ENCODE measurements around the gene FAM168B.

FAM168B gene

GRCh38 chr2:131031431-131031841, 61.8 kb downstream of the FAM168B start:
- Histone ChIP-seq H3K79me2 (ENCODE audit: control insufficient read depth, insufficient read depth, low read length, unreplicated experiment) (no peaks in the 10 kb centered on the region), H2AFZ (ENCODE audit: low read length, unreplicated experiment) (no peak overlapping the region), H3K27ac (ENCODE audit: low read depth, low read length) (no peak overlapping the region), H3K27me3 (ENCODE audit: insufficient read depth, low read length) (peaks cover 18% of the 10 kb centered on the region; the same call in 1 of the 2 replicates), H3K36me3 (ENCODE audit: insufficient read depth, low read length) (no peaks in the 10 kb centered on the region), H3K4me3 (ENCODE audit: low read depth, low read length) (no peak overlapping the region), H3K4me1 (ENCODE audit: control insufficient read depth, insufficient read depth, low read length, unreplicated experiment) (peaks cover 8% of the 10 kb centered on the region)

GRCh38 chr2:131030478-131030971, 62.7 kb downstream of the FAM168B start:
- no peak overlapping the region for H2AFZ ChIP-seq (ENCODE audit: low read length, unreplicated experiment)
- H3K79me2 ChIP-seq (ENCODE audit: control insufficient read depth, insufficient read depth, low read length, unreplicated experiment) = no peaks in the 10 kb centered on the region
- H3K27ac ChIP-seq (ENCODE audit: low read depth, low read length) = no peak overlapping the region
- peaks cover 18% of the 10 kb centered on the region; the same call in 1 of the 2 replicates for H3K27me3 ChIP-seq (ENCODE audit: insufficient read depth, low read length)
- H3K4me3 ChIP-seq (ENCODE audit: low read depth, low read length) = no peak overlapping the region
- H3K4me1 ChIP-seq (ENCODE audit: control insufficient read depth, insufficient read depth, low read length, unreplicated experiment) = peaks cover 6% of the 10 kb centered on the region
- H3K36me3 ChIP-seq (ENCODE audit: insufficient read depth, low read length) = no peaks in the 10 kb centered on the region

- Histone ChIP-seq H3K27ac (ENCODE audit: low read depth, low read length) (no peak overlapping the region), H3K79me2 (ENCODE audit: control insufficient read depth, insufficient read depth, low read length, unreplicated experiment) (no peaks in the 10 kb centered on the region), H2AFZ (ENCODE audit: low read length, unreplicated experiment) (no peak overlapping the region), H3K27me3 (ENCODE audit: insufficient read depth, low read length) (peaks cover 18% of the 10 kb centered on the region; the same call in 1 of the 2 replicates), H3K36me3 (ENCODE audit: insufficient read depth, low read length) (no peaks in the 10 kb centered on the region), H3K4me1 (ENCODE audit: control insufficient read depth, insufficient read depth, low read length, unreplicated experiment) (peaks cover 5% of the 10 kb centered on the region), H3K4me3 (ENCODE audit: low read depth, low read length) (no peak overlapping the region)
These were observed 63.4 kb downstream of the FAM168B start for GRCh38 chr2:131029812-131030211.

GRCh38 chr2:131027566-131028528, 65.4 kb downstream of the FAM168B start:
- no peak overlapping the region for H2AFZ ChIP-seq (ENCODE audit: low read length, unreplicated experiment)
- no peaks in the 10 kb centered on the region for H3K36me3 ChIP-seq (ENCODE audit: insufficient read depth, low read length)
- peaks cover 11% of the 10 kb centered on the region; the same call in 1 of the 2 replicates for H3K27me3 ChIP-seq (ENCODE audit: insufficient read depth, low read length)
- H3K79me2 ChIP-seq (ENCODE audit: control insufficient read depth, insufficient read depth, low read length, unreplicated experiment) = no peaks in the 10 kb centered on the region
- H3K27ac ChIP-seq (ENCODE audit: low read depth, low read length) = no peak overlapping the region
- no peaks in the 10 kb centered on the region for H3K4me1 ChIP-seq (ENCODE audit: control insufficient read depth, insufficient read depth, low read length, unreplicated experiment)
- H3K4me3 ChIP-seq (ENCODE audit: low read depth, low read length) = no peak overlapping the region

- no peaks in the 10 kb centered on the region for H3K79me2 ChIP-seq (ENCODE audit: control insufficient read depth, insufficient read depth, low read length, unreplicated experiment)
- no peak overlapping the region for H2AFZ ChIP-seq (ENCODE audit: low read length, unreplicated experiment)
- H3K36me3 ChIP-seq (ENCODE audit: insufficient read depth, low read length) = no peaks in the 10 kb centered on the region
- H3K4me3 ChIP-seq (ENCODE audit: low read depth, low read length) = no peak overlapping the region
- no peaks in the 10 kb centered on the region for H3K4me1 ChIP-seq (ENCODE audit: control insufficient read depth, insufficient read depth, low read length, unreplicated experiment)
- peaks cover 15% of the 10 kb centered on the region; the same call in 1 of the 2 replicates for H3K27me3 ChIP-seq (ENCODE audit: insufficient read depth, low read length)
- no peak overlapping the region for H3K27ac ChIP-seq (ENCODE audit: low read depth, low read length)
These were observed 66.3 kb downstream of the FAM168B start for GRCh38 chr2:131026919-131027318.

GRCh38 chr2:131023758-131024157, 69.5 kb downstream of the FAM168B start:
- H3K36me3 ChIP-seq (ENCODE audit: insufficient read depth, low read length) = no peaks in the 10 kb centered on the region
- H2AFZ ChIP-seq (ENCODE audit: low read length, unreplicated experiment) = no peak overlapping the region

GRCh38 chr2:131022731-131023130, 70.5 kb downstream of the FAM168B start:
- no peaks in the 10 kb centered on the region for H3K36me3 ChIP-seq (ENCODE audit: insufficient read depth, low read length)
- no peak overlapping the region for H2AFZ ChIP-seq (ENCODE audit: low read length, unreplicated experiment)
- peaks cover 2% of the 10 kb centered on the region for H3K4me1 ChIP-seq (ENCODE audit: control insufficient read depth, insufficient read depth, low read length, unreplicated experiment)
- H3K27ac ChIP-seq (ENCODE audit: low read depth, low read length) = no peak overlapping the region
- no peaks in the 10 kb centered on the region for H3K79me2 ChIP-seq (ENCODE audit: control insufficient read depth, insufficient read depth, low read length, unreplicated experiment)
- no peak overlapping the region for H3K4me3 ChIP-seq (ENCODE audit: low read depth, low read length)
- H3K27me3 ChIP-seq (ENCODE audit: insufficient read depth, low read length) = peaks cover 20% of the 10 kb centered on the region; the same call in 1 of the 2 replicates

More at GRCh38 chr2:131023758-131024157, 69.5 kb downstream of the FAM168B start:
- no peaks in the 10 kb centered on the region for H3K4me1 ChIP-seq (ENCODE audit: control insufficient read depth, insufficient read depth, low read length, unreplicated experiment)
- H3K4me3 ChIP-seq (ENCODE audit: low read depth, low read length) = no peak overlapping the region
- H3K27me3 ChIP-seq (ENCODE audit: insufficient read depth, low read length) = peaks cover 20% of the 10 kb centered on the region; the same call in 1 of the 2 replicates
- no peaks in the 10 kb centered on the region for H3K79me2 ChIP-seq (ENCODE audit: control insufficient read depth, insufficient read depth, low read length, unreplicated experiment)
- no peak overlapping the region for H3K27ac ChIP-seq (ENCODE audit: low read depth, low read length)

- peaks cover 17% of the 10 kb centered on the region; the same call in 1 of the 2 replicates for H3K27me3 ChIP-seq (ENCODE audit: insufficient read depth, low read length)
- H3K4me1 ChIP-seq (ENCODE audit: control insufficient read depth, insufficient read depth, low read length, unreplicated experiment) = peaks cover 10% of the 10 kb centered on the region
- no peaks in the 10 kb centered on the region for H3K36me3 ChIP-seq (ENCODE audit: insufficient read depth, low read length)
- H3K27ac ChIP-seq (ENCODE audit: low read depth, low read length) = peak overlapping the region; percentile 7; the same call in 1 of the 2 replicates
- no peaks in the 10 kb centered on the region for H3K79me2 ChIP-seq (ENCODE audit: control insufficient read depth, insufficient read depth, low read length, unreplicated experiment)
- H3K4me3 ChIP-seq (ENCODE audit: low read depth, low read length) = 0 out of 2 replicates have a peak overlapping the region, but pooled peaks have one; percentile 0
- no peak overlapping the region for H2AFZ ChIP-seq (ENCODE audit: low read length, unreplicated experiment)
These were observed 76.2 kb downstream of the FAM168B start for GRCh38 chr2:131016826-131017741.

- H3K27me3 ChIP-seq (ENCODE audit: insufficient read depth, low read length) = peaks cover 24% of the 10 kb centered on the region
- no peaks in the 10 kb centered on the region for H3K36me3 ChIP-seq (ENCODE audit: insufficient read depth, low read length)
- no peaks in the 10 kb centered on the region for H3K79me2 ChIP-seq (ENCODE audit: control insufficient read depth, insufficient read depth, low read length, unreplicated experiment)
- H3K4me3 ChIP-seq (ENCODE audit: low read depth, low read length) = no peak overlapping the region
- H3K27ac ChIP-seq (ENCODE audit: low read depth, low read length) = no peak overlapping the region
- H2AFZ ChIP-seq (ENCODE audit: low read length, unreplicated experiment) = no peak overlapping the region
- peaks cover 10% of the 10 kb centered on the region for H3K4me1 ChIP-seq (ENCODE audit: control insufficient read depth, insufficient read depth, low read length, unreplicated experiment)
These were observed 77.5 kb downstream of the FAM168B start for GRCh38 chr2:131015764-131016163.

GRCh38 chr2:131014141-131014540, 79.1 kb downstream of the FAM168B start:
- Histone ChIP-seq H2AFZ (ENCODE audit: low read length, unreplicated experiment) (no peak overlapping the region), H3K27ac (ENCODE audit: low read depth, low read length) (no peak overlapping the region), H3K4me1 (ENCODE audit: control insufficient read depth, insufficient read depth, low read length, unreplicated experiment) (peaks cover 10% of the 10 kb centered on the region), H3K27me3 (ENCODE audit: insufficient read depth, low read length) (peaks cover 40% of the 10 kb centered on the region), H3K4me3 (ENCODE audit: low read depth, low read length) (no peak overlapping the region), H3K36me3 (ENCODE audit: insufficient read depth, low read length) (no peaks in the 10 kb centered on the region), H3K79me2 (ENCODE audit: control insufficient read depth, insufficient read depth, low read length, unreplicated experiment) (no peaks in the 10 kb centered on the region)
